HG02884 (cell line): ENCODE results near the gene TRIM32.

Experiments used
- ATAC-seq: cut with Tn5 transposase; IDR thresholded peaks from one replicate; pipeline ENCODE4 v1.9.1; 2021; ENCODE audit warnings: mild to moderate bottlenecking, moderate library complexity; ENCODE audit not compliant: unreplicated experiment

Gene TRIM32

DNA sequence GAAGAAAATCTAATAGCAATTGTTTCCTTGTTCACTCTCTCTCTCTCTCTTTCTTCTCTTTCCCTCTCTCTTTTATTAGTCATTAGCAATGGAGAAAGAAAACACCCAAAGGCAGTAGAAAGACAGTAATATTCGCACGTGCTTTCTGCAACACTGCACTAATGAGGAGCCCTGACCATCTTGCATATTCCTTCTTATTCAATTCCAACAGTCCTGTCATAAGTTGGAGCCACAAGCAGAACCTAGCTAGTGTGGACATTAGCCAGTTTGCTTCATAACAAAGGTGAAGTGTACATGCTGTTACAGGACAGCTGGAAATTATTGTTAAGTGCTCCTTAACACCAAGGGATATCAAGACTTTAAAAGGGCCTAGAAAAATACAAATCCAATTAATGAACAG lies 63.4 kb downstream of the TRIM32 start:
- ATAC-seq = no peak
